ENCODE measurements around the gene SH2D7.

Gene SH2D7

DNA sequence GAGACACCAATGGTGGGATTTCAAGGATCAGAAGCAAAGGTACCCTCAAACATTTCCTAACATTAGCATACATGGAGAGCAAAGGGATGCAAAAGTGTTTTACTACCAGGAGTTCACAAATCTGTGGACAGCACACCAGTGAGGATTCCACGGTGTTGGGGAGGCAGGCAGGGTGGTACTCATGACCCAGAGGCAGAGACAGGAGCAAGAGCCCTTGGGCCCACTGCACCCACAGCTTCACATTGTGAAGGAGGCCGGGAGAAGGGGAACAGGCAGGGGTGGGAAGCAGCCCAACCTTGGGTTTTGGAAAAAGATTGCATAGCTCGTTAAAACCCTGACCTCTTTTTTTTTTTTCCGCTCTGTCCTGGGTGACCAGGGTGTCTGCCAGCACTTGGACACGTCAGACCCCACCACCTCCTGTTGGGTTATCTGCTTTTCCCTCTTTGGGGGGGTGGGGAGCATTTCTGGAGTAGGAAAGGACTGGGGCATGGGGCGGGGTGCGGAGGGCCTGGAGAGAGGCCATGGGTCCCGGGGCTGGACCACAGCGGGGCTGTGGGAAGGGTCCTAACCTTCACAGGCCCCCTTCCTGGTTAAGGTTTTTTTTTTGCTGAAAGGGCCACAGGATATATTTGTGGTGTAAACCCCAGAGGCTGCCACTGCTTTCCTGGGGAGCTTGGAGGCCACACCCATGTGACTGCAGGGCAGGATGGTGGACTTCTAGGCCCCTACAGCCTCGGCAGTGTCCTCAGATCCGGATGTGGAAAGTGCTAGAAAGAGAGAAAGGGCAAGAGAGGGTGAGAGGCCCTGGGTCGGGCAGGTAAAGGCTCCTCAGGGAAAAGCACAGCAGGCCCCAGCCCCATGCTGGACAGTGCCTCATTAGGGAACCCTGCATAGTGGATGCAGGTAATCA lies 12.5 kb downstream of the SH2D7 start:
- no peak for DNase-seq (ENCODE audit: low read depth)

DNA sequence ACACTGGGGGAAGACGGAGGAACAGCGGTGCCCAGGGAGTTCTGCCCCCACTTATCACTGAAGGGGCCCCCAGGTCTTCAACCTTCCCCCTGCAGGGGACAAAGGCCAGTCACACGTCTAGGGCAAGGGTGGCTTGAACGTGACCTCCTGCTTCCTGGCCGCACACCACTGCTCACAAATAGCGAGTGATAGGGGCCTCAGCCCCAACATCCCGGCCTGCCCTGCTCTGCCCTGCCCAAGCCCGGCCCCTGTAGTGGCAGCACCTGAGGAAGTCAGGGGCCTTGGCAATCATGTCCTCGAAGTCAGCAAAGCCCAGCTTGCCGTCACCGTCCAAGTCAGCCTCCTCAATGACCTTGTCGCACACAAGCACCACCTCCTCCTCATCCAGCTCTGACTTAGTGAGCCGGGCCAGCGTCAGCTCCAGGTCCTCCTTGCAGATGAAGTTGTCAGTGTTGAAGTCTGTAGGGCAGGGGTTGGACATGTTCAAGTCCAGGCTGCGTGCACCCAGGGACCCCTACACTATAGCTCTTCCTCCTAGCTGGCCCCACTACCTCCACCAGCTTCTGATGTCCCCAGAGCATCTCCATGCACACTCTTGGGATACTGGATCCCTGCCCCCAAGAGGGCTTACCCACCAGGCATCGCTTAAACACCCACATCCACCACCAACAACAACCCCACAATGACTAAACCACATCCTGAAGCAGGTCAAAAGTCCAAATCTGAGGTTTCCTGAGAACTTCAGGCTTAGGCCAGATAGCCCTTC lies 13.3 kb downstream of the SH2D7 start:
- DNase-seq (ENCODE audit: low read depth), result no peak

DNA sequence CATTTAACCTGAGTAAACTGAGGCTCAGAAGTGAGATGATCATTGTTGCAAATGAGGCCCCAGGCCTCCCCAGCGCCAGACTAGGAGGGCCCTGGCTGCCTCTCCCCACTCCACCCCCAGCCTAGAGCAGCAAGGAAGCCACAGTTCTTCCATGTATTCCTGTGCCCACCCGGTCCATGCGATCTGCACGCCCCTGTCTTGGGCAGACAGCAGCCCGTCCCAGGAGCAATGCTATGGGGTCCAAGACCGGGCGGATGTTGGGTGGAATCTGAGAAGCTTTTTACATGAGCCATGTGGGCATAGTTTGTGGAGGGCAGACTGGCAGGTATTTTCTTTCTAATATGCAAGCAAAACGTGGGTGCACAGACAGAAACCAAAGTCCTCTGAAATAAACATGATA lies 15.1 kb downstream of the SH2D7 start:
- no peak for DNase-seq (ENCODE audit: low read depth)

DNA sequence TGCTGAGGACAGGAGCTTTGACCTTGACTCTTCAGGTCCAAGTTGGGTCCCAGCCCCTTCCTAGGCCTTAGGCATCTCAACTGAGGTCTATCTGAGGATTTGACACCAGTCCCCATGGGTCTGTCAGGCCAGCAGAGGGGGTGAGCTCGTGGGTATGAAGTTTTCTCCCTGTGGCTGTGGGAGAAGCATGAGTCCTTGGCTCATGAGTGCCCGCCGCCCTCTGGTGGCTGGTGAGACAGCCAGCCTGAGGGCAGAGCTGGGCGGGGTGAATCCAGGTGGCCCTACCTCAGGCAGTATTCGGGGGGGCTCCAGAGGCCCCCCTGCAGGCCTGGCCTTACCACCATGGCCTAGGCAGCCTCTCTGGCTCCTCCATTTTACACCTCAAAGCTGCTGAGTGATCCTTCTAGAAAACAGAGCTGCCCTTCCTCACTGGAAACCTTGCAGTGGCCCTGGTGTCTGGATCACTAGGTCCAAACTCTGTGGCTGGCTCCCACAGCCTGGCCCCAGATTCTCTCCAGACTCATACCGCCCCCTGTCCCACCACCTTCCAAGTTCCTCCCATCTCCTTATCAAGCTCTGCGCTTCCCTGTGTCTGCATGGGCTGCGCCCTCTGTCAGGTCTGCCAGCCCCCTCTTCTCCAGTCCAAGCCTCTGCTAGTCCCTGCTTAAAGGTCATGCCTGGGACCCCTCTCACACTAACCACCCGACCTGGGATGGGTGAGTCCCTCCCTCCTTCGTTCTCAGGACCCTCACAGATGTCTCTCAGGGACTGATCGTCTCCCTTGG lies 16.1 kb downstream of the SH2D7 start:
- DNase-seq (ENCODE audit: low read depth), result peak; percentile 68

DNA sequence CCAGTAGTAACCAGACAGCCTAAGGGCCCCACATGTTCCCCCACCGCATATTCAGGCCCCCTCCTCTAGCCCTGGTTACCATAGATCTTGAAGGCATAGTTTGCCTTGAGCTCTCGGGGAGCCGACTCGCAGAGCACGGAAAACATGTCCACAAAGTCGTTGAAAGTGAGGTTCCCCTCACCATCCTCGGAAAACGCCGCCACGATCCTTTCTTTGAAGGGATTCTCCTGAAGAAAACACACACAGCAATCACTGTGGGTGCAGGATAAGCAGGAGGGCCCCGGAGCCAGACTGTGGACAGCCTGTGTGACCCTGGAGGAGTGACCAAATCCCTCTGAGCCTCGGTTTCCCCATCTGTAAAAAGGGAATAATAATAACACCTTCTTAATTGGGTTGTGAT lies 16.8 kb downstream of the SH2D7 start:
- no peak for DNase-seq (ENCODE audit: low read depth)

DNA sequence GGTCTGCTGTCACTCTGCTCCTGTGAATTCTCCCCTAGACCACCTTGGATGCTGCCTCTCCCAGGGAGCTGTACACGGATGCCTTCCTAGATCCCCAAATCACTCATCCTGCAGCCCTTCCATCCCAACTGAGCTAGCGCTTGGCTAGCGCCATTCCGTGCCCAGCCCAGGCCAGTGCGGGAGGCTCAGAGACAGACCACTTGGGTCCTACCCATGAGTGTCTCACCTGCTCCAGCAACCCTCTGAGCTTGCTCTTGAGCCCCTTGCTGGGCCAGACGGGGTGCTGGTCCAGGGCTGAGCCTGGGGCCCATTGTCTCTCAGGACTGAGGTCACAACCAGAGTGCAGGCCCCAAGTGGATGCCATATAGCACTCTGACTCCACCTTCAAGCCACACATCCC lies 17.7 kb downstream of the SH2D7 start:
- DNase-seq (ENCODE audit: low read depth), result no peak

DNA sequence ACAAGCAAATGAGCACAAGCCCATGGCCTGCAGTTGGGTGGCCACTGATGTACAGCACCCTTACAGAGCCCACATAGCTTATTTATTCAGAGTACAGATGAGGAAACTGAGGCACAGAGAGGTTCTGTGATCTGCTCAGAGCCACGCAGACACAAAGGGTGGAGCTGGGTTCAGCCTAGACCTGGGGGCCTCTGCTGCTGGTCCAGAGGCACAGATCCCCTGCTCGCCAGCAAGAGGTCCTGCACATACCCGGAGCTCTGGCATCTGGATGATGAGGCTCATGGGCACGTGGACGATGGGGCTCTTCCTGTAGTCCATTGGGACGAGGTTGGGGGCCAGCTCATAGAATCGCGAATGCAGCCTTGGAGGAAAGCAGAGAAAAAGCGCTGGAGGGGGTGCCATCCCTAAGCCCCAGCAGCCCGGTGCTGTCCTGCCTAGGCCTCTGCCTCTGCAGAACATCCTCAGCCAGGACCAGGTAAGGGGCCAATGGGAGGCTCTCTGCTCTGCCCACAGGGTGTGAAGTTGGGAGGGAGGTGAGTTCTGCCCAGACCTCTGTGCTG lies 18.6 kb downstream of the SH2D7 start:
- DNase-seq (ENCODE audit: low read depth), result no peak

DNA sequence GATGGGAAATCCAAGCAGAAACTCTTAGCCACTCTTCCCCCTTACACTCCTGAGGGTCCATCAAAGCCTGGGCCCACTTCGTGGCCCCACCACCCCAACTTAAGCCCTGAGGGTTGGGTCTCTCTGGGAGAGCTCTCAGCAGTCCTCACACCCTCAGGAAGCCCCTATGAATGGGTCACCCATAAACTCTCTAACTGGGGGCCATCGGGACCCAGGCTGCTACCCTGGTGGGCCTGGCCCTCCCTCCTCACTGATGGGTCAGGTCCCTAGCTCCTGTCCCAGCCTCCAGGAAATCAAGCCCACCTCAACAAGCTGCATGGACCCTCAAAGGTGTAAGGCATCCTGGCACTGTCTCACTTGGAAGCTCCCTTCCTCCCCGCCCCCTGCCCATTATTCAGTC lies 19.4 kb downstream of the SH2D7 start:
- no peak for DNase-seq (ENCODE audit: low read depth)

DNA sequence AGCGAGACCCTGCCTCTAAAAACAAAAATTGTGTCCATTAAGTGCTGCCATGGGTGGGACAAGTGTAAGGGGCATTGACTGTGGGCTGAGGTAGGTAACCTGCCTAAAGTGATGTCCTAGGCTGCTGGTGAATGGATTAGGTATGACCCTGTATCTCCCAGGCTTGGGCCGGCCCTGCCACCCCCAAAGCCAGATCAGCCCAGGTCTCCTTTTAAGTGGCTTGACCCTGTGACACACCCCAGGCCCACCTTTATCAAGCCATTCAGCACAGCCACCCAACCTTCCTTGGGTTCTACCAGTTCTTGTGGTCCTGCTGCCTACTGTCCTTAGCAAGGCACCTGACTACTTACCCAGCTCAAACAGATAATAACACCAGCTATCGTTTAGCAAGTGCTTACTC lies 20.2 kb downstream of the SH2D7 start:
- DNase-seq (ENCODE audit: low read depth), result no peak

DNA sequence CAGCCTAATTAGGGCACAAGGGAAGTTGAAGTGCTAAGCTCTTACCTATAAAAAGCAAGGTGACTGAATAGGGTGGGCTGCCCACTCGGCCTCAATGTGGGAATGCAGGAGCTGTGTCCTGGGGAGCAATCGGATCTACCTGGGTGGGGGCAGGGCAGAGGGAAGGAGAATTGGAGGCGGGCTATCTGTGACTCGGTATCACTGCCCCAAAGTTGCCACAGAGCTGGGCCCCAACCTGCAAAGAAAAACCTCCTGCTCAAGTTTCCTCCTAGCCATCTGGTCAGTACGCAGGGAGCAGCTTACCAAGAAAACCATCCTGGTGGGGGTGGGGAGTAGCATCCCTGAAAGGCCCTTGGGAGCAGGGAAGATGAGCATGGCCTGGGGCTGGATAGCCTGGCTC lies 28.2 kb downstream of the SH2D7 start:
- DNase-seq (ENCODE audit: low read depth), result no peak

DNA sequence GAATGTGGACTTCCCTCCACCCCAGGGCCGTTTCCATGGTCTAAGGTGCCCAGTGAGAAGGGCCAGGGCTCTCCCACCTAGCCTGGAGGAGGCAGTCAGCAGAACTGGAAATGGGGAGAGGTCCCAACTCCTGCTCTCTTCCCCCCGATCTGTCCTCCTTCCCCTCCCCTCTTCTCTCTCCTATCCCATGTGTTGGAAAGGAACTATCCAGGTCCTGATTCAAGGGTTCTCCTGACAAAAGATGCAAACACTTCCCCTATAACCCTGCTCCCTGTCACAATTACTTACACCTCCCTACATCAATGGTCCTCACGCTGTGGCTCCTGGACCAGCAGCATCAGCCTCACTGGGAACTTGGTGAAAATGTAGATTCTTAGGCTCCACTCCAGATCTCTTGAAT lies 32.9 kb downstream of the SH2D7 start:
- DNase-seq (ENCODE audit: low read depth), result no peak

DNA sequence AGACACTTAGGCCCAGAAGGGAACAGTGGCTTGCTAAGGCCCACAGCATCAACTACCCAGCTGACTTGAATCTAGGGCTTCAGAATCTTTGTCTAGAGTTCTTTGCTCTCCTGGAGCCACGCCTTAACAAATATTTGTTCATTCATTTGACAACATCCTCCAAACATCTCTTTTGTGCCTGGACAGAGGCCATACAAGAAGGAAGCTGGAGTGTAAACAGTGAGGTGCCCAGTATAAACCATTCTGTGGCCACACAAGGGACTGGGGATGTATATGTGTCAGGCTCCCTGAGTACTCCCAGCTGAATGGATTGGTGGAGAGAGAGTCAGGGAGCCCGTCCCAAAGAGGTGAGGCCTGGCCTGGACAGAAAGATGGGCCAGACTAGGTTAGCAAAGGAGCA lies 35.5 kb downstream of the SH2D7 start:
- no peak for DNase-seq (ENCODE audit: low read depth)

DNA sequence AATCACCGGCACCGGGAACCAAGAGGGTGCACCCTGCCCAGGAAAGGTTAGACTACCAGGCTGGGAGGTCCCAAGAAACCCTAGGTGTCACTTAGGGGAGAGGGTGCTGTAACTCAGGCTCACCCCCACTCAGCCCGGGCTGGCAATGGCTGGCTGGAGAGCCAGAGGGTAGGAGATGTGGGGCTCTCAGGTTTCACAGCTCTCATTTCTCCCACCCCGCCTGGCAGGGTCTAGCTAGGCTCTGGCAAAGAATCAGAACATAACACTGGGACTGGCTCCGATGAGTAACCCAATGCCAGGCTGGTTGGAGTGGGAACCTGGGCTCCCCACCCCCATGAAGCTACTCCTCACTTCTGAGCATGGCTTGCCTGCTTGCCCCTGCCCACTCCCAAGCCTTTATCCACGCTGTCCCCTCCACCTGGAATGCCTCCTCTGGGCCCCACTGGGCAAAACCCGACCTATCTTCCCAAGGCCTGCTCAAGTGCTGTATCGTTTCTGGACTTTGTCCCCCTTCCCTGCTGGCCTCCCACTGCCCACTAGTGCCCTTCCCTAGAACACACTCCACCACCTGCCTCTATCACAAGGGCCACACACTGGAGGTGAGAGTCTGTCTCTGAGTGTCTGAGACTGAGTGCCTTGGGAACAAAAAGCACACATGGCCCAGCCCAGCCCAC lies 36.9 kb downstream of the SH2D7 start:
- no peak for DNase-seq (ENCODE audit: low read depth)

DNA sequence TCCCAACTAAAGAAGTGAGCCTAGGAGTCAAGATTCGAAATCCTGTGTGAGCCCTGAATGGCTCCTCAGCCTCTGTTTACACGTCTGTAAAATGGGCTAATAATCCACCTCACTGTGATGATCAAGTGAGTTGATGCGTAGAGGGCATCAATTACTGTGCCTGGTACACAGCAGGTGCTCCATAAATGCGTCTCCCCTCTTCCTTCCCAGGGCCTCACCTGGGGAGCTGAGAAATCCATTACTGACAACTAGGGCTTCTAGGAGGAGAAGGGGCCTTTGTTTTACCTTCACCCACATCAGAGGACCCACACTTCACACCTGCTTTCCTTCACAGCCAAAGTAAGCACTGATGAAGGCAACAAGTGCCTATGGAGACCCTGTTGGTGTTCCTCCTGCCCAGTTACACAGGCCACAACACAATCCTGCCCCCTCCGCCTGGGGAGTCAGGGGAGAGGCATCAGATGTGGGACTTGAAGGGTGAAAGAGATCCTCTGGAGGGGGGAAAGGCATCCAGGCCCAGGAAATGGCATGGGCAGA lies 37.5 kb downstream of the SH2D7 start:
- DNase-seq (ENCODE audit: low read depth), result no peak

DNA sequence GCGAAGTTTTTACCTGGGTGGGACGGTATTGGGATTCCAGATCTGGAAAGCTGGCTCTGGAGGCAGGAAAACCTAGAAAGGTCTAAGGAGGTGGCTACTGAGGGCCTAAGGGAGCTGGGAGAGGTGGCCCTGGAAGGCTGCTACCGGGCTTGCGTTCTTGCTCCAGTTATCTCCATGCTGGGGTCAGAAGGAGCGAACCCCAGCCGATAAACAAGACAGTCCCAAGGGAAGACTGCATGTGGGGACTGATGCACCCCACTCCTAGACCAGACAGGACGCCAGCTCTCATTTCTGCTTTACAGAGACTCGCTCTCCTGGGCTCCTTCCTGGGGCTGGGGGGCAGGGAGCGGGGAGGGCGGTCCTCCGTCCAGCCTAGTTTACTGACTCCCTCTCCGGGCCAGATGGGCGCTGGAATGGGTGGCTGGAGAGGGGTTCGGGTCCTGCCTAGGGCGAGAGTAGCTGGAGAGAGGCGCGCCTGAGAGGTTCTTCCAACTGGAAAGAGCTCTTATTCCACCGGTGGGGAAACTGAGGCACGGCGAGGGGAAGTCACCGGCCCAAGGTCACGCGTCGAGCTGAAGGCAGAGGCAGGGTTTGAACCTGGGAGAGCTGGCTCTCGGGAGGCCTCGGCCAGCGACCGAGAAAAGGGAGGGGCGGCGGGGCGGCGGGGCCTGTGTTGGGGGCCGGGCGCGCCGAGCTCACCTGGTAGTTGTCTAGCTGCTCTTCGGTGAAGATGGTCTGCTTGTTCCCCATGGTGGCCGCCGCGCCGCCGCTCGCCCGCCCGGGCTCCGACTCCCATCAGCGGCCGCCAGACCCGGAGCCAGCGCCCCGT lies 38.3 kb downstream of the SH2D7 start:
- no peak for DNase-seq (ENCODE audit: low read depth)

DNA sequence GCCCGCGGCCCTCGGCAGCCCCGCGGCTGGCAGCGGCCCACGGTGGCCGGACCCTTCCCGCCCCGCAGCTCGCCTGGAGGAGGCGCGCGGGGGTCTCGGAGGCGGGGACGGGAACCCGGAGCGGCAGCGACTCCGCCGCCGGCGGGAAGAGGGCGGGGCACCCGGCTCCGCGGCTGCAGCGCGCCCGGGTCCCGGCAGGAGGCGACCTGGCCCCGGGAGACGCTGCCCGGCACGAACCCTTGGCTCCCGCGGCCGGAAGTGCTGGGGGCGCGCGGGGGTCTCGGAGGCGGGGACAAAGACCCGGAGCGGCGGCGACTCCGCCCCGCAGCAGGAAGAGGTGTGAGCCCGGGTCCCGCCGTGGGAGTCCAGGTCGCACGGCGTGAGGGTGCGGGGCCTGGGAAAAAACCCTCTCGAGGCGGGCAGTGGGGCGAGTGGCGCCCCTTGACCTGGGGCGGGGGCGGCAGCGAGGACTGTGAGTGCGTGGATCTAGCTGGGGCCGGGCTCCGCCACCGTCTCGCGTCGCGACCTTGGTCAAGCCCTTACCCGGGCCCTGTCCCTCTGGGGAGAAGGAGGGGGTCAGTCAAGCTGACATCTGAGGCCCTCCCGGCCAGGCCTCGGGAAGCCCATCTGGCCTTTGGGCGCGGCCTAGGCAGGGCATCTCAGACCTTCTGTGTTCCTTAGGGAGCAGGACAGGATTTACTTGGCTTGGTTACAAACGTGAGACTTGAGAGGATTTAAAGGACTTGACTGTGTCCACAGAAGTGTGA lies 39.1 kb downstream of the SH2D7 start, which contains the start of gene CIB2:
Gene CIB2, minus strand, starts transcription at position 151 of the 767 bp plus-strand sequence. CDS start 230 bp downstream, outside the sequence.
- DNase-seq (ENCODE audit: low read depth), result peak; percentile 68

DNA sequence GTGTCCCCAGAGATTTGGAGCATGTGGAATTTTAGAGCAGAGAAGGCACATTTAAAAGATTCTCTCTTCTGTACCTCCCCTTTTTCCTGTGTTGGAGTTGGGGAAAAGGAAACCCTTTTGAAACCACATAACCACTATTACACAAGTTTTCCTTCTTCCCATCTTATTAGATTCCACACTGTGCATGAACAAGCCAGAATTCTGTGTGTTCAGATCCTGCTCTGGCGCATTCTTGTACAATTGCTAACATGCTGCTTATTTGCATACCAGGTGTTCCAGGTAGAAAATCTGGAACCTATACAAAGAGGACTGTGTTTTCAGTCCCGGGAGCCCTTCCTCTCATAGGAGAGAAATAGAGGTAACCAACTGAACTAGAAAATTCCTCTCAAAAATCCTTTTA lies 41.4 kb downstream of the SH2D7 start:
- DNase-seq (ENCODE audit: low read depth), result no peak

DNA sequence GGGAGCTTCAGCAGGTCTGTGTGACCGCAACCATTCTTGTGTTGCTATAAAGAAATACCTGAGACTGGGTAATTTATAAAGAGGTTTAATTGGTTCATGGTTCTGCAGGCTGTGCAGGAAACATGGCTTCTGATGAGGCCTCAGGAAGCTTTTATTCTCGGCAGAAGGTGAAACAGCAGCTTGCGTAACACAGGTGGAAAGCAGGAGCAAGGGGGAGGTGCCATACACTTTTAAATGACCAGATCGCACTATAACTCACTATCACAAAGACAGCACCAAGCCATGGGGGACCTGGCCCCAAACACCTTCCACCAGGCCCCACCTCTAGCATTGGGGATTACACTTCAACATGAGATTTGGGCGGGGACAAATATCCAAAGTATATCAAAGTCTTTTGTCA lies 47.2 kb downstream of the SH2D7 start:
- no peak for DNase-seq (ENCODE audit: low read depth)

DNA sequence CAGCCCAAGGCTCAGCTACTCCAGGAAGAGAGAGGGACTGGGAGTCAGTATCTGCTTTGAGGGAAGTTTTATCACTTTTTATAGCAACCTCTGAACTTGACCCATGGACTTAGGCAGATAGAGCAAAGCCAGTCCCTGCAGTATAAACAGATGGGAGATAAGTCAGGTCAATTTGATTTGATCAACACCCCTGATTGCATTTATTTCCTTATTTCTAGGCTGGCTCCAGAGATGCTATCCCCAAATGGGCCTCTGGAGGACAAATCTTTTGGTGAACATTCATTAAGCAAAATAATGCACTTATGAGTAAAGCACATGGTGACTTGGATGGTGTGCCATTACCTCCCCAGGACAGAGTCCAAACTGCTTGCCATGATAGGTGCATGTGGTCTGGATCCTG lies 47.9 kb downstream of the SH2D7 start:
- DNase-seq (ENCODE audit: low read depth), result no peak

DNA sequence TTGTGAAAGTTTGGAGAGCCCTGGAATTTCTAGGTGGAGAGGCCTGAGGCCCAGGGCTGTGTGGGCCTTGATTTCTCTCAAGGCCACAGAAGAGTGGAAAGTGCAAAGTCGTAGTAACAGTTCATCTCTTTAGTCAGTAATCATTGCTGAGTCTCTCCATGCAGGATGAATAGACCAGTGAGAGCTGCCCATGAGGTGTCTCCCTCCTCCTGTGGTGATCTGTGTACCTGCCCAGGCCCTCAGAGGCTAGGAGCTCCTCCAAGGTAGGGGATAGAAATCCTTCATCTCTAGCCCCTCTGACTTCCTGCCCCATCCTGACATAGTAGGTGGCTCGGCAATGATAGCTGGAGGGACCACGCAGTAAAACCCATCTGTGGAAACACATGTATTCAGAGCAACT lies 50.0 kb downstream of the SH2D7 start:
- no peak for DNase-seq (ENCODE audit: low read depth)
